ENCODE data around the gene PMM2. TPM values are rescaled to one million over a fixed set of nuclear protein-coding genes. Genes with fewer than 3 reads are reported as not detected.

PMM2 gene
- total RNA-seq, 4 donors from 2014 or later, result 35.9 to 98.6 (median 48.6) TPM

DNA sequence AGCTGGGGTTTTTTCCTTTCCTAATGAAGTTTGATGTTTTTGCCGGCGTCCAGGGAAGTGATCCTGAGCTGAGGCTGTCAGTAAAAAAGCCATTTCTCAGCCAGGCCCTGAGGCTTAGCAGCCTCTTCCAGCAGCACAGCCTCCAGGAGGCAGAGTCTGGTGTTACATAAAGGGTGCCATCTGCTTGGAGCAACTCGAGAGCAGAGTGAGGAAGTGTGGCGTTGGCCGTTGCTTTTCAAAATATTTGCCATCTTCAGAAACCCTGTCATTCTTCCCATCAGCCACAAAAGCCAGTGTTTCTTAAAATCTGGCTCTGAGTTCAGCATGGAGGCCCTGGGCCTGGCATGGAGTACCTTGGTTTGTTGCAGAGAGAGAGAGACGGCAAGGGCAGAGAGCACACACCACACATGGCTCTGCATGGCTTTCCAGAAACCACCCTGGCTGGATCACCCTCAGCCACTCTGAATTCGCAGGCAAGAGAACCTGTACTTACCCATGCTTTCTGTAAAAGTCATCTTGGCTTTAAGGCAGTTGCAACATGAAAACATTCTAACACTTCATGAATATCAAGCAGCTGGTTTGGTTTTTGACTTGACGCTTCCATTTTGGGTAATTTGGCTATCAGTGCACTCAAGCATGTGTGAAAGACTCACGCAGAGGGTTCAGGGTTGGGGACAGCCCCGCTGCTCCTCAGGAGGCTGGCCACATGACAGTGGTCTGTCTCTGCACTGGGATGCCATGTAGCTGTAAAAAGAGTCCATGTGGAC is 21.0 kb downstream of the PMM2 start:
- TF ChIP-seq, protein P1, sequence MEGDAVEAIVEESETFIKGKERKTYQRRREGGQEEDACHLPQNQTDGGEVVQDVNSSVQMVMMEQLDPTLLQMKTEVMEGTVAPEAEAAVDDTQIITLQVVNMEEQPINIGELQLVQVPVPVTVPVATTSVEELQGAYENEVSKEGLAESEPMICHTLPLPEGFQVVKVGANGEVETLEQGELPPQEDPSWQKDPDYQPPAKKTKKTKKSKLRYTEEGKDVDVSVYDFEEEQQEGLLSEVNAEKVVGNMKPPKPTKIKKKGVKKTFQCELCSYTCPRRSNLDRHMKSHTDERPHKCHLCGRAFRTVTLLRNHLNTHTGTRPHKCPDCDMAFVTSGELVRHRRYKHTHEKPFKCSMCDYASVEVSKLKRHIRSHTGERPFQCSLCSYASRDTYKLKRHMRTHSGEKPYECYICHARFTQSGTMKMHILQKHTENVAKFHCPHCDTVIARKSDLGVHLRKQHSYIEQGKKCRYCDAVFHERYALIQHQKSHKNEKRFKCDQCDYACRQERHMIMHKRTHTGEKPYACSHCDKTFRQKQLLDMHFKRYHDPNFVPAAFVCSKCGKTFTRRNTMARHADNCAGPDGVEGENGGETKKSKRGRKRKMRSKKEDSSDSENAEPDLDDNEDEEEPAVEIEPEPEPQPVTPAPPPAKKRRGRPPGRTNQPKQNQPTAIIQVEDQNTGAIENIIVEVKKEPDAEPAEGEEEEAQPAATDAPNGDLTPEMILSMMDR (IDR thresholded peaks at IDR 0.05), result no peak
- no peak for ATAC-seq (ENCODE audit: low FRiP score)
- no peak for DNase-seq (ENCODE audit: low spot score)

DNA sequence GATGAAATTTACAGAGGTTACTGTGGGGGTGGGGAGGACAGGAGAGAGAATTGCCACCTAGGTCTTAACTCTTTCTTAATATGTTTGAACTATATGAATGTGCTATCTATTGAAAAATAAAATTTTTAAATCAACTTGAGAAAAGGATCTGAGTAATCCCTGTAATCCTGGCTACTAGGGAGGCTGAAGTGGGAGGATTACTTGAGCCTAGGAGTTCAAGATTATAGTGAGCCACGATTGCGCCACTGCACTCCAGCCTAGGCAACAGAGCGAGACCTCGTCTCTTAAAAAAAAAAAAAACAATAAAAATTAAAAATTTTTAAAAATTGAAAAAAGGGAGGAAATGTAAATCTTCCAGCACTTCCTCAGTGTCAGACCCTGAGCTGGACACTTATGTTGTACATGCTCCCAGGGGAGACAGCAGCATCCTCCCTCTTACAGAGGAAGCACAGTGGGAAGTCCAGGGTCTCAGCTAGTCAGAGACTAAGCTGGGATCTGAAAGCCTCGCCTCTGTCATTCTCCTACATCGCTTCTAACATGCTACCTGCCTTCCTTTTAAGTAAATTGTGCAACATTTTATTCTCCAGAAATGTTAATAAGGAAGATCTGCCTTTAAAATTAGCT is 21.9 kb downstream of the PMM2 start:
- no peak for DNase-seq (ENCODE audit: low spot score)
- ATAC-seq (ENCODE audit: low FRiP score), result no peak
- TF ChIP-seq, protein P1 (IDR thresholded peaks at IDR 0.05), result no peak

DNA sequence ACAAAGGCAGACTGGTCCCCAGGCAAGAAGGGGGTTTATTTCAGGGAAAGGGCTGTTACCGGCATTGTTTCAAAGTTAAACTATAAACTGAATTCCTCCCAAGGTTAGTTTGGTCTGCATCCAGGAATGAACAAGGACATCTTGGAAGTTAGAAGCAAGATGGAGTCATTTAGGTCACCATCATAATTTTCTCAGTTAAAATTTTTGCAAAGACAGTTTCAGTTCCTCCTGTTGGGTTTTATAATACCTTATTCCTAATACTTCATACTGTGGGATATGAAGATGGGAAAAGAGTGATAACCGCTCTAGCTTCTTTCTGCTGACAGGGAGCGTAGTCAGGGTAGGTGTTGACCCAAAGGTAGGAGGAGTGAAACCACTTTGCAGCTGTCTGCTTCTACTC is 24.8 kb downstream of the PMM2 start:
- no peak for DNase-seq (ENCODE audit: low spot score)
- ATAC-seq (ENCODE audit: low FRiP score), result no peak
- TF ChIP-seq, protein P1 (IDR thresholded peaks at IDR 0.05), result no peak

DNA sequence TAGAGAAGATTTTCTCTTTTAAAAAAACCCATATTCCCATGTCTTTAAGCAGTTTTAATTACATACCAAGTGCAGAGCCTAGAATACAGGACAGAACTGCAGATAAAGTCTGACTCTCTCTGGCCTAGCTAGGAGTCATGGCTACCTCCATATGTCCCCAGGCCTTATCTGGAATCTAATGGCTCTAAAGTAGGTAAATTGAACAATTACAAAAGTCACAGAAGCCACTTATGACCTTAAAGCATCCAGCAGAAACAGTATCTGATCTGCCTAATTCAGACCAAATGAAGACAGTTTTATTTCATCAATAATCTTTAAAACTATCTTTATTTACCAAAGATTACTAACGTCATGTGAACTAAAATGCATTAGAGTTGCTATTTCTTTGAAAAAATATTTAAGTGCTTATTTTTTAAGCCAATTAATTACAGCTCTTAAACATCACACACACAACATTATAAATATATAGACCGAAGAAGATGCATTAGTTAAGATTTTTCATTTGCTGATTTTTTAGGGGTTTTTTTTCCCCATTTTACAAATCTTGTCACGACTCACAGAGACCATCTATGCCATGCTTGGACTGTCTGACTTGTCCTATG is 28.7 kb downstream of the PMM2 start:
- no peak for ATAC-seq (ENCODE audit: low FRiP score)
- TF ChIP-seq, protein P1 (IDR thresholded peaks at IDR 0.05), result no peak
- DNase-seq (ENCODE audit: low spot score), result no peak

DNA sequence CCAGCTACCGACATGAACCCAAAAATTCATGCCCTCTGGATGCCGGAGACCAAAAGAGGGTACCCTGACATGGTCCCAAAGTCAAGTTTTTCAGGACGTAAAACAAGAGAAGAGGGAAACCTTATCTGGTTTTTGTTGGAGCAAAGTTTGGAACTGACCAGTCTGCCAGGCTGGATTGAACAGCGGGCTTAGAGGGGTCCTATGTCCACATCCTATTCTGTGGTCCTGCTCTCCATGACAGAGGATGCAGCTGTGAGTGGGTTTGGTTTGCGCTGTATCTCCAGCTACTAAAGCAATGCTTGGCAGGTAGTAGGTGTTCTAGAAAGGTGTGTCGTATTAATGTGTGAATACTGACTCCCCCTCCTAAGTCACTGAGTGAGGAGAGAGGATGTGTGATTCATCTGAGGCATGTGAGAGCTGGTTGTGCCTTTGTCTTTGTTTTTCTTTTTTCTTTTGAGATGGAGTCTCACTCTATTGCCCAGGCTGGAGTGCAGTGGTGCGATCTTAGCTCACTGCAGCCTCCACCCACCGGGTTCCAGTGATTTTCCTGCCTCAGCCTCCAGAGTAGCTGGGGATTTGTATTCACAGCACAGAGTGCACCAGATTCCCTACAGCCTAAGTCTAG is 31.0 kb downstream of the PMM2 start:
- ATAC-seq (ENCODE audit: low FRiP score) (no peak), DNase-seq (ENCODE audit: low spot score) (no peak)

DNA sequence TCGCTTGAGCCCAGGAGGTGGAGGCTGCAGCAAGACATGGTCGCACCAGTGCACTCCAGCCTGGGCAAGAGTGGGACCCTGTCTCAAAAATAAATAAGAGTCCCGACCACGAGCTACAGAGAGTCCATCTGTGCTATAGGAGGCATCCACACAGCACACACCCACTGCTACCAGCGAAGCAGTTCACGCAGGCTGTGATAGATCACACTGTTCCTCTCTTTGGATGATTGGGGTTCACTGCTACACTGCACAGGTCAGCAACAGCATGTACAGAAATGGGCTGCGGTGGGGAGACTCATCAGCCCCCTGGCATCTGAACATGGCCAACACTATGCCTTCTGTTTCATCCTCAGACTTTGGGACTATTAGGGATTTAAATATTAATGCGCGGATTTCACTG is 33.8 kb downstream of the PMM2 start:
- DNase-seq (ENCODE audit: low spot score) (no peak), ATAC-seq (ENCODE audit: low FRiP score) (no peak)
- TF ChIP-seq, protein P1 (IDR thresholded peaks at IDR 0.05), result no peak

More for the DNA sequence above, 31.0 kb downstream of the PMM2 start:
- TF ChIP-seq, protein P1 (IDR thresholded peaks at IDR 0.05), result no peak
